HEK293 (cell line): ENCODE results near the gene DENND1C.

Experiments
- BCL11A ChIP-seq: fragments of 450-650 bp; formaldehyde crosslinking; IDR thresholded peaks from 2 replicates; pipeline ENCODE4 v1.5.1; 2016; ENCODE audit warnings: low read depth, missing biosample characterization, missing genetic modification characterization
- CTCF ChIP-seq: fragments of 450-650 bp; formaldehyde crosslinking; IDR thresholded peaks from 2 replicates; pipeline ENCODE4 v1.5.1; 2016; ENCODE audit warnings: missing biosample characterization, missing genetic modification characterization
- IKZF3 ChIP-seq: fragments of 450-650 bp; IDR thresholded peaks from 2 replicates; pipeline ENCODE4 v1.5.0; 2018; ENCODE audit warnings: missing biosample characterization, mild to moderate bottlenecking, missing genetic modification characterization, moderate library complexity
- PATZ1 ChIP-seq: fragments of 450-650 bp; formaldehyde crosslinking; IDR thresholded peaks from 2 replicates; pipeline ENCODE4 v1.5.1; 2016; ENCODE audit warnings: missing biosample characterization, missing genetic modification characterization
- REST ChIP-seq: fragments of 450-650 bp; formaldehyde crosslinking; IDR thresholded peaks from 2 replicates; pipeline ENCODE4 v1.5.1; 2016; ENCODE audit warnings: missing biosample characterization, missing genetic modification characterization
- TCF7L2 ChIP-seq: IDR thresholded peaks from 2 replicates; pipeline ENCODE4 v1.6.1; 2011; ENCODE audit warnings: low read depth, mild to moderate bottlenecking, inconsistent platforms, low read length, moderate library complexity, borderline replicate concordance
- TSHZ1 ChIP-seq: fragments of 450-650 bp; formaldehyde crosslinking; IDR thresholded peaks from 2 replicates; pipeline ENCODE4 v1.5.1; 2016; ENCODE audit warnings: missing biosample characterization, missing genetic modification characterization, borderline replicate concordance
- ZBTB20 ChIP-seq: fragments of 450-650 bp; formaldehyde crosslinking; IDR thresholded peaks from 2 replicates; pipeline ENCODE4 v1.5.1; 2016; ENCODE audit warnings: missing biosample characterization, missing genetic modification characterization
- ZBTB8A ChIP-seq: fragments of 450-650 bp; formaldehyde crosslinking; IDR thresholded peaks from 2 replicates; pipeline ENCODE4 v1.5.1; 2016; ENCODE audit warnings: missing biosample characterization, missing genetic modification characterization
- ZNF132 ChIP-seq: fragments of 450-650 bp; formaldehyde crosslinking; IDR thresholded peaks from 2 replicates; pipeline ENCODE4 v1.5.1; 2017; ENCODE audit warnings: missing biosample characterization, missing genetic modification characterization, borderline replicate concordance
- ZNF221 ChIP-seq: fragments of 450-650 bp; formaldehyde crosslinking; IDR thresholded peaks from 2 replicates; pipeline ENCODE4 v1.5.1; 2017; ENCODE audit warnings: missing biosample characterization, missing genetic modification characterization, borderline replicate concordance
- ZNF571 ChIP-seq: fragments of 450-650 bp; formaldehyde crosslinking; IDR thresholded peaks from 2 replicates; pipeline ENCODE4 v1.5.0; 2017; ENCODE audit warnings: missing biosample characterization, missing genetic modification characterization
- ZNF596 ChIP-seq: fragments of 450-650 bp; IDR thresholded peaks from 2 replicates; pipeline ENCODE4 v1.5.0; 2018; ENCODE audit warnings: missing biosample characterization, mild to moderate bottlenecking, missing genetic modification characterization, moderate library complexity

GRCh38 chr19:6424195-6424938 is 57.2 kb downstream of the DENND1C start, which contains the start of gene KHSRP:
- TF ChIP-seq CTCF (tag by site-specific recombination) (no peak), ZNF571 (tag by site-specific recombination) (no peak), TSHZ1 (no peak), ZBTB8A (tag by site-specific recombination) (no peak), ZNF221 (no peak), TCF7L2 (no peak), IKZF3 (tag by site-specific recombination) (no peak), ZNF596 (tag by site-specific recombination) (no peak), ZNF132 (no peak), BCL11A (no peak), PATZ1 (tag by site-specific recombination) (peak; percentile 98), ZBTB20 (tag by site-specific recombination) (no peak), REST (no peak)
